GM18951 (cell line): ENCODE data around the gene PRSS48.
"Not testable (repeated sequence)": the region's sequence is repeated elsewhere in the genome, so short reads cannot be mapped to it uniquely, and the experiment has no call there.

Source experiments
- POLR2A ChIP-seq: IDR thresholded peaks from 4 replicates; pipeline ENCODE4 v1.6.1; 2011; ENCODE audit warnings: mild to moderate bottlenecking; ENCODE audit not compliant: insufficient read length, insufficient read depth; ENCODE audit errors: extremely low read depth
- in situ Hi-C: fragments of 300-500 bp; cut with MboI; formaldehyde crosslinking; loops from one replicate; pipeline ENCODE4 v1.12.0; 2022; ENCODE audit warnings: low sequenced_read_pairs, mixed read lengths, inconsistent platforms; ENCODE audit not compliant: unreplicated experiment

The PRSS48 gene

GRCh38 chr4:151248519-151248918 is 28.4 kb upstream of the PRSS48 start:
- in situ Hi-C loops, result no loop called here
- TF ChIP-seq POLR2A, result no peak

GRCh38 chr4:151250706-151251105 is 26.3 kb upstream of the PRSS48 start:
- TF ChIP-seq POLR2A, result no peak
- in situ Hi-C loops, result no loop called here

GRCh38 chr4:151251603-151252304 is 25.2 kb upstream of the PRSS48 start:
- no peak for TF ChIP-seq POLR2A
- in situ Hi-C loops, result no loop called here

- in situ Hi-C loops, result not testable (repeated sequence)
Observed at GRCh38 chr4:151255226-151255625, 21.7 kb upstream of the PRSS48 start.

- in situ Hi-C loops, result not testable (repeated sequence)
Observed at GRCh38 chr4:151255680-151256079, 21.3 kb upstream of the PRSS48 start.

- no peak for TF ChIP-seq POLR2A
- in situ Hi-C loops, result no loop called here
Observed at GRCh38 chr4:151256134-151256533, 20.8 kb upstream of the PRSS48 start.

GRCh38 chr4:151257704-151258103 is 19.3 kb upstream of the PRSS48 start:
- TF ChIP-seq POLR2A, result no peak
- in situ Hi-C loops, result no loop called here

- no peak for TF ChIP-seq POLR2A
- in situ Hi-C loops, result no loop called here
Observed at GRCh38 chr4:151259752-151260151, 17.2 kb upstream of the PRSS48 start.

GRCh38 chr4:151260526-151260925 is 16.4 kb upstream of the PRSS48 start:
- TF ChIP-seq POLR2A, result no peak
- in situ Hi-C loops, result no loop called here

GRCh38 chr4:151263455-151263854 is 13.5 kb upstream of the PRSS48 start:
- in situ Hi-C loops, result no loop called here
- no peak for TF ChIP-seq POLR2A

GRCh38 chr4:151266497-151266896 is 10.5 kb upstream of the PRSS48 start:
- in situ Hi-C loops, result no loop called here
- TF ChIP-seq POLR2A, result no peak

- in situ Hi-C loops, result no loop called here
Observed at GRCh38 chr4:151267104-151267503, 9.9 kb upstream of the PRSS48 start.

GRCh38 chr4:151267822-151268535 is 9.0 kb upstream of the PRSS48 start:
- in situ Hi-C loops, result no loop called here
- no peak for TF ChIP-seq POLR2A

More at GRCh38 chr4:151267104-151267503, 9.9 kb upstream of the PRSS48 start:
- no peak for TF ChIP-seq POLR2A

- in situ Hi-C loops, result not testable (repeated sequence)
Observed at GRCh38 chr4:151268905-151269304, 8.1 kb upstream of the PRSS48 start.

- in situ Hi-C loops, result no loop called here
- TF ChIP-seq POLR2A, result no peak
Observed at GRCh38 chr4:151284534-151285245, 7.7 kb downstream of the PRSS48 start.
